AG09309 (cell line): ENCODE results near the gene NRXN3.

ENCODE experiments used
- DNase-seq: peaks from one replicate; pipeline ENCODE4 v3.0.0-alpha.2; 2010; ENCODE audit warnings: low read depth
- H3K4me3 ChIP-seq: 2 replicates; pipeline ENCODE4 v1.5.1; 2011; ENCODE audit warnings: mild to moderate bottlenecking, low read depth, low read length, moderate library complexity; ENCODE audit not compliant: control insufficient read depth
- CTCF ChIP-seq: IDR thresholded peaks from 2 replicates; pipeline ENCODE4 v1.5.1; 2011; ENCODE audit warnings: mild to moderate bottlenecking, low read depth, low read length, inconsistent platforms; ENCODE audit not compliant: insufficient read depth, control insufficient read depth; ENCODE audit errors: missing control alignments

NRXN3 gene

GRCh38 chr14:79587875-79588274 lies 1417.7 kb downstream of the NRXN3 start:
- DNase-seq: no peak
- no peak for TF ChIP-seq CTCF
- no peak overlapping the region for H3K4me3 ChIP-seq

GRCh38 chr14:79588398-79588797 lies 1418.2 kb downstream of the NRXN3 start:
- no peak for DNase-seq
- H3K4me3 ChIP-seq: no peak overlapping the region
- TF ChIP-seq CTCF: no peak

- peak; percentile 63 for DNase-seq
- TF ChIP-seq CTCF: no peak
- H3K4me3 ChIP-seq: no peak overlapping the region
Observed at GRCh38 chr14:79596551-79596950, 1426.4 kb downstream of the NRXN3 start.

GRCh38 chr14:79597566-79597965 lies 1427.4 kb downstream of the NRXN3 start:
- no peak for DNase-seq
- no peak for TF ChIP-seq CTCF
- H3K4me3 ChIP-seq: no peak overlapping the region

GRCh38 chr14:79598339-79598738 lies 1428.2 kb downstream of the NRXN3 start:
- no peak for TF ChIP-seq CTCF
- no peak overlapping the region for H3K4me3 ChIP-seq
- no peak for DNase-seq

GRCh38 chr14:79599239-79599638 lies 1429.1 kb downstream of the NRXN3 start:
- no peak for TF ChIP-seq CTCF
- H3K4me3 ChIP-seq: no peak overlapping the region
- DNase-seq: no peak

GRCh38 chr14:79600406-79600805 lies 1430.2 kb downstream of the NRXN3 start:
- TF ChIP-seq CTCF: no peak
- H3K4me3 ChIP-seq: no peak overlapping the region
- no peak for DNase-seq
